K562 (cell line): ENCODE results near the gene CD4. TPM values are rescaled to one million over a fixed set of nuclear protein-coding genes. Genes with fewer than 3 reads are reported as not detected.

ENCODE experiments used
- CBX1 ChIP-seq: sonication (generic); IDR thresholded peaks from 2 replicates; pipeline ENCODE4 v1.6.1; 2016; ENCODE audit warnings: antibody characterized with exemption, low read depth, mild to moderate bottlenecking
- ESRRA ChIP-seq: fragments of 450-650 bp; IDR thresholded peaks from 2 replicates; pipeline ENCODE4 v1.6.1; 2014; ENCODE audit warnings: low read depth, mild to moderate bottlenecking, moderate library complexity, borderline replicate concordance
- GTF2E2 ChIP-seq: fragments of 200-800 bp; sonication (Bioruptor generic); IDR thresholded peaks from 2 replicates; pipeline ENCODE4 v1.6.1; 2016; ENCODE audit warnings: missing genetic modification characterization, missing compliant biosample characterization
- HDAC1 ChIP-seq, 2 experiments: fragments of 450-650 bp; IDR thresholded peaks; 2 replicates each; pipeline ENCODE4 v1.6.1; 2016 to 2017; ENCODE audit warnings: inconsistent platforms in 1 of 2, mild to moderate bottlenecking in 1 of 2, moderate library complexity in 1 of 2
- KAT7 ChIP-seq: sonication (generic); formaldehyde crosslinking; IDR thresholded peaks from 2 replicates; pipeline ENCODE4 v1.8.0; 2022; ENCODE audit warnings: missing genetic modification reagents, mild to moderate bottlenecking, borderline replicate concordance
- KDM5B ChIP-seq: fragments of 200-600 bp; sonication (generic); IDR thresholded peaks from 2 replicates; pipeline ENCODE4 v1.6.1; 2012; ENCODE audit warnings: low read depth, mild to moderate bottlenecking, moderate library complexity, low read length, control low read depth, inconsistent platforms; ENCODE audit not compliant: insufficient replicate concordance
- L3MBTL2 ChIP-seq: fragments of 450-650 bp; IDR thresholded peaks from 2 replicates; pipeline ENCODE4 v1.6.1; 2016; ENCODE audit warnings: mild to moderate bottlenecking, moderate library complexity
- NR4A1 ChIP-seq, 2 experiments: fragments of 250-450 bp in 1 of 2; fragments of 450-650 bp in 1 of 2; sonication (Bioruptor Pico) in 1 of 2; IDR thresholded peaks; 2 replicates each; pipeline versions ENCODE4 v1.4.0 to v1.6.1; 2016 to 2020; ENCODE audit warnings: mild to moderate bottlenecking in 2 of 2, missing compliant biosample characterization in 1 of 2, missing genetic modification characterization in 1 of 2, moderate library complexity in 1 of 2
- PCBP1 ChIP-seq: fragments of 200-400 bp; formaldehyde crosslinking; IDR thresholded peaks from 2 replicates; pipeline ENCODE4 v1.6.1; 2018; ENCODE audit warnings: mild to moderate bottlenecking, low read depth, low read length; ENCODE audit not compliant: poor library complexity, severe bottlenecking
- POLR2H ChIP-seq: IDR thresholded peaks from 2 replicates; pipeline ENCODE4 v1.6.1; 2016; ENCODE audit warnings: missing genetic modification characterization, low read depth, mild to moderate bottlenecking, control low read depth, missing compliant biosample characterization, moderate library complexity
- PRPF4 ChIP-seq: fragments of 200-400 bp; formaldehyde crosslinking; IDR thresholded peaks from one replicate; pipeline ENCODE4 v1.6.1; 2017; ENCODE audit warnings: low read length, low read depth, mild to moderate bottlenecking; ENCODE audit not compliant: insufficient read depth, poor library complexity, severe bottlenecking
- RBBP5 ChIP-seq: fragments of 200-600 bp; sonication (generic); IDR thresholded peaks from 2 replicates; pipeline ENCODE4 v1.6.1; 2012; ENCODE audit warnings: borderline replicate concordance, mild to moderate bottlenecking, low read length, control low read depth, inconsistent platforms; ENCODE audit not compliant: insufficient read depth, poor library complexity, severe bottlenecking
- STAG1 ChIP-seq: sonication (generic); formaldehyde crosslinking; IDR thresholded peaks from 2 replicates; pipeline ENCODE4 v1.5.0; 2020; ENCODE audit warnings: missing genetic modification reagents, borderline replicate concordance
- TAF7 ChIP-seq: fragments of 450-650 bp; IDR thresholded peaks from 2 replicates; pipeline ENCODE4 v1.6.1; 2016; ENCODE audit warnings: missing genetic modification characterization, missing compliant biosample characterization
- TARDBP ChIP-seq: fragments of 450-650 bp; IDR thresholded peaks from 2 replicates; pipeline ENCODE4 v1.6.1; 2016
- TBP ChIP-seq: optimal IDR thresholded peaks from 2 replicates; pipeline ENCODE3; 2011; ENCODE audit warnings: low read depth, low read length, improper control_type of control experiment
- ZNF274 ChIP-seq: IDR thresholded peaks from 2 replicates; pipeline ENCODE4 v1.6.1; 2011; ENCODE audit warnings: low read depth, mild to moderate bottlenecking, low read length, moderate library complexity, borderline replicate concordance
- ZNF696 ChIP-seq: fragments of 250-450 bp; sonication (Bioruptor Pico); conservative IDR thresholded peaks from 2 replicates; pipeline ENCODE4 v1.4.0; 2020; ENCODE audit warnings: mild to moderate bottlenecking, moderate library complexity
- ZNF764 ChIP-seq: fragments of 250-450 bp; sonication (Bioruptor Pico); IDR thresholded peaks from 2 replicates; pipeline ENCODE4 v1.4.0; 2020; ENCODE audit warnings: low read depth, mild to moderate bottlenecking, moderate library complexity
- ZSCAN32 ChIP-seq: fragments of 450-650 bp; formaldehyde crosslinking; IDR thresholded peaks from 2 replicates; pipeline ENCODE4 v1.4.0; 2020; ENCODE audit warnings: mild to moderate bottlenecking, moderate library complexity
- polyA plus RNA-seq, 8 experiments: library from polyadenylated mRNA; depleted of rRNA in 4 of 8; stranded (reverse) in 5 of 8; unstranded in 3 of 8; fragments of >200 nt; fragmentation: Nextera tagmentation in 2 of 8; fragmentation: Illumina TruSeq in 1 of 8; extraction: Ambion mirVana in 2 of 8; extraction: Trizol in 1 of 8; gene quantifications; 2 replicates each; pipeline versions ENCODE4 v1.2.1 to v1.2.3, GENCODE V29; 2011 to 2014; ENCODE audit warnings: inconsistent platforms in 1 of 8, missing spikeins in 1 of 8
- total RNA-seq, 7 experiments: library from RNA; depleted of rRNA in 6 of 7; stranded (reverse); fragments of >200 nt in 6 of 7; fragmentation: Illumina TruSeq in 2 of 7; extraction: Trizol in 2 of 7; gene quantifications; 2 replicates each; pipeline versions ENCODE4 v1.2.1 to v1.2.3, GENCODE V29; 2011 to 2021; ENCODE audit warnings: low replicate concordance in 1 of 7
- TF ChIP-seq, protein P1 (sequence below): IDR thresholded peaks from 2 replicates; pipeline ENCODE4 v1.6.1; 2011; ENCODE audit not compliant: insufficient read length; ENCODE audit errors: extremely low read depth
- TF ChIP-seq, protein P2 (sequence below): sonication (generic); formaldehyde crosslinking; IDR thresholded peaks from 2 replicates; pipeline ENCODE4 v1.8.0; 2022; ENCODE audit warnings: mild to moderate bottlenecking, missing genetic modification reagents

The CD4 gene
- total and polyA plus RNA-seq, 9 of the 15 experiments (the other 6 are each of a cell fraction or from before 2014, with no cell fraction given): 0.06 to 0.27 (median 0.09) TPM; not detected in 5

DNA sequence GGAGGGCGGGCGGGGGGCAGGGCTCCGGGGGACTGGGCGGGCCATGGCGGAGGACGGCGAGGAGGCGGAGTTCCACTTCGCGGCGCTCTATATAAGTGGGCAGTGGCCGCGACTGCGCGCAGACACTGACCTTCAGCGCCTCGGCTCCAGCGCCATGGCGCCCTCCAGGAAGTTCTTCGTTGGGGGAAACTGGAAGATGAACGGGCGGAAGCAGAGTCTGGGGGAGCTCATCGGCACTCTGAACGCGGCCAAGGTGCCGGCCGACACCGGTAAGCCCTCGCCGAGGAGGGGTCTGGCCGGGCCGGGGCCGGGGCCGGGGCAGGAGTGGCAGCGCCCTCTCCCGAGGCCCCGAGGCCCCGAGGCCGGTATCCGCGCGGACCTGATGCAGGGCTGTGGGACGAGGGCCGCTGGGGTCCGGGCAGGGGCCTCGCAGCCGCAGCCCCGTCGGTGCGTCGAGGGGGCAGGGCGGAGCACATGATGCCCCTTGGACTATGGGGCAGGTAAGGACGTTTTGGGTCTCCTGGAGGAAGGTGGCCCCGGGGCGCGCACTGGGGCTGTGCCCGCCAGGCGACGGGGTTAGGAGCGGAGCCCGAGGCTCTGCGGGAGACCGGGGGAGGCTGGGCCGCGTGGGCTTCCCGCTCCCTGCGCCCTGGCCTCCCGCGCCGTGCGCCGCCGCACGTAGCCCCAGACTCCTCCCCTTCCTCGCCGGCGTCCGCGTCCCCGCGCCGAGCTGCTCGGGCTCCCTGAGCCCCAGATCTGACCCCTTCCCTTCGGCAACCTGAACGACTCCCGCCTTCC is 78.3 kb downstream of the CD4 start, which contains the start of gene TPI1 (continued):
- TF ChIP-seq, protein P1, sequence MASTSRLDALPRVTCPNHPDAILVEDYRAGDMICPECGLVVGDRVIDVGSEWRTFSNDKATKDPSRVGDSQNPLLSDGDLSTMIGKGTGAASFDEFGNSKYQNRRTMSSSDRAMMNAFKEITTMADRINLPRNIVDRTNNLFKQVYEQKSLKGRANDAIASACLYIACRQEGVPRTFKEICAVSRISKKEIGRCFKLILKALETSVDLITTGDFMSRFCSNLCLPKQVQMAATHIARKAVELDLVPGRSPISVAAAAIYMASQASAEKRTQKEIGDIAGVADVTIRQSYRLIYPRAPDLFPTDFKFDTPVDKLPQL: peak; percentile 44
- no peak for TF ChIP-seq ZSCAN32 (CRISPR knock-in tag)
- no peak for TF ChIP-seq PCBP1
- peak; percentile 31; the same call in 1 of the 2 replicates for TF ChIP-seq NR4A1 (CRISPR knock-in tag; IDR thresholded peaks at IDR 0.05)
- TF ChIP-seq NR4A1 (tag; IDR thresholded peaks at IDR 0.05): no peak
- TF ChIP-seq ESRRA: peak; percentile 82
- peak; percentile 83 for TF ChIP-seq L3MBTL2
- peak; percentile 98 for TF ChIP-seq KDM5B
- peak; percentile 7; the same call in 1 of the 2 replicates for TF ChIP-seq STAG1 (CRISPR knock-in tag)
- no peak for TF ChIP-seq ZNF764
- TF ChIP-seq, protein P2, sequence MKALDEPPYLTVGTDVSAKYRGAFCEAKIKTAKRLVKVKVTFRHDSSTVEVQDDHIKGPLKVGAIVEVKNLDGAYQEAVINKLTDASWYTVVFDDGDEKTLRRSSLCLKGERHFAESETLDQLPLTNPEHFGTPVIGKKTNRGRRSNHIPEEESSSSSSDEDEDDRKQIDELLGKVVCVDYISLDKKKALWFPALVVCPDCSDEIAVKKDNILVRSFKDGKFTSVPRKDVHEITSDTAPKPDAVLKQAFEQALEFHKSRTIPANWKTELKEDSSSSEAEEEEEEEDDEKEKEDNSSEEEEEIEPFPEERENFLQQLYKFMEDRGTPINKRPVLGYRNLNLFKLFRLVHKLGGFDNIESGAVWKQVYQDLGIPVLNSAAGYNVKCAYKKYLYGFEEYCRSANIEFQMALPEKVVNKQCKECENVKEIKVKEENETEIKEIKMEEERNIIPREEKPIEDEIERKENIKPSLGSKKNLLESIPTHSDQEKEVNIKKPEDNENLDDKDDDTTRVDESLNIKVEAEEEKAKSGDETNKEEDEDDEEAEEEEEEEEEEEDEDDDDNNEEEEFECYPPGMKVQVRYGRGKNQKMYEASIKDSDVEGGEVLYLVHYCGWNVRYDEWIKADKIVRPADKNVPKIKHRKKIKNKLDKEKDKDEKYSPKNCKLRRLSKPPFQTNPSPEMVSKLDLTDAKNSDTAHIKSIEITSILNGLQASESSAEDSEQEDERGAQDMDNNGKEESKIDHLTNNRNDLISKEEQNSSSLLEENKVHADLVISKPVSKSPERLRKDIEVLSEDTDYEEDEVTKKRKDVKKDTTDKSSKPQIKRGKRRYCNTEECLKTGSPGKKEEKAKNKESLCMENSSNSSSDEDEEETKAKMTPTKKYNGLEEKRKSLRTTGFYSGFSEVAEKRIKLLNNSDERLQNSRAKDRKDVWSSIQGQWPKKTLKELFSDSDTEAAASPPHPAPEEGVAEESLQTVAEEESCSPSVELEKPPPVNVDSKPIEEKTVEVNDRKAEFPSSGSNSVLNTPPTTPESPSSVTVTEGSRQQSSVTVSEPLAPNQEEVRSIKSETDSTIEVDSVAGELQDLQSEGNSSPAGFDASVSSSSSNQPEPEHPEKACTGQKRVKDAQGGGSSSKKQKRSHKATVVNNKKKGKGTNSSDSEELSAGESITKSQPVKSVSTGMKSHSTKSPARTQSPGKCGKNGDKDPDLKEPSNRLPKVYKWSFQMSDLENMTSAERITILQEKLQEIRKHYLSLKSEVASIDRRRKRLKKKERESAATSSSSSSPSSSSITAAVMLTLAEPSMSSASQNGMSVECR (CRISPR knock-in tag): peak; percentile 72
- TF ChIP-seq PRPF4: peak; percentile 41
- no peak for TF ChIP-seq ZNF696 (CRISPR knock-in tag)
- peak; percentile 96 for TF ChIP-seq TBP
- TF ChIP-seq ZNF274: peak; percentile 43; the same call in 1 of the 2 replicates
- 0 out of 2 replicates have a peak, but pooled peaks have one; percentile 62 for TF ChIP-seq KAT7 (CRISPR knock-in tag)
- TF ChIP-seq GTF2E2 (tag): peak; percentile 95
- TF ChIP-seq TARDBP: no peak
- TF ChIP-seq HDAC1 (IDR thresholded peaks at IDR 0.05): peak in 1 of 2 experiments; percentile 41; a peak in 1 of 4 replicates
- TF ChIP-seq TAF7 (tag): peak; percentile 71; the same call in 1 of the 2 replicates
- peak; percentile 97 for TF ChIP-seq POLR2H (tag)
- TF ChIP-seq CBX1: 0 out of 2 replicates have a peak, but pooled peaks have one; percentile 72
- TF ChIP-seq RBBP5: peak; percentile 60
